Memory B cell (primary cell): ENCODE data around the gene CAMTA2.
"Not testable (repeated sequence)": the region's sequence is repeated elsewhere in the genome, so short reads cannot be mapped to it uniquely, and the experiment has no call there.

ENCODE experiments used
- ATAC-seq: fragments of 150-1000 bp; cut with Tn5 transposase; 2 replicates; pipeline ENCODE4 v1.10.0; 2021; ENCODE audit warnings: low read depth, mild to moderate bottlenecking, moderate library complexity
- DNase-seq, 2 donors: peaks; one replicate each; pipeline ENCODE4 v3.0.0; 2022; ENCODE audit warnings: low spot score in 2 of 2
- H3K27ac Mint-ChIP-seq: one replicate; pipeline ENCODE4 v1.8.0; 2022; ENCODE audit warnings: mild to moderate bottlenecking, moderate library complexity, mixed read lengths
- H3K27me3 Mint-ChIP-seq: one replicate; pipeline ENCODE4 v1.8.0; 2022; ENCODE audit warnings: mixed read lengths
- H3K36me3 Mint-ChIP-seq: one replicate; pipeline ENCODE4 v1.8.0; 2022; ENCODE audit warnings: mild to moderate bottlenecking, mixed read lengths
- H3K4me1 Mint-ChIP-seq: one replicate; pipeline ENCODE4 v1.8.0; 2022; ENCODE audit warnings: mixed read lengths
- H3K4me3 Mint-ChIP-seq: one replicate; pipeline ENCODE4 v1.8.0; 2022; ENCODE audit warnings: mild to moderate bottlenecking, moderate library complexity, mixed read lengths
- H3K9me3 Mint-ChIP-seq: one replicate; pipeline ENCODE4 v1.8.0; 2022; ENCODE audit warnings: mixed read lengths

The CAMTA2 gene, protein sequence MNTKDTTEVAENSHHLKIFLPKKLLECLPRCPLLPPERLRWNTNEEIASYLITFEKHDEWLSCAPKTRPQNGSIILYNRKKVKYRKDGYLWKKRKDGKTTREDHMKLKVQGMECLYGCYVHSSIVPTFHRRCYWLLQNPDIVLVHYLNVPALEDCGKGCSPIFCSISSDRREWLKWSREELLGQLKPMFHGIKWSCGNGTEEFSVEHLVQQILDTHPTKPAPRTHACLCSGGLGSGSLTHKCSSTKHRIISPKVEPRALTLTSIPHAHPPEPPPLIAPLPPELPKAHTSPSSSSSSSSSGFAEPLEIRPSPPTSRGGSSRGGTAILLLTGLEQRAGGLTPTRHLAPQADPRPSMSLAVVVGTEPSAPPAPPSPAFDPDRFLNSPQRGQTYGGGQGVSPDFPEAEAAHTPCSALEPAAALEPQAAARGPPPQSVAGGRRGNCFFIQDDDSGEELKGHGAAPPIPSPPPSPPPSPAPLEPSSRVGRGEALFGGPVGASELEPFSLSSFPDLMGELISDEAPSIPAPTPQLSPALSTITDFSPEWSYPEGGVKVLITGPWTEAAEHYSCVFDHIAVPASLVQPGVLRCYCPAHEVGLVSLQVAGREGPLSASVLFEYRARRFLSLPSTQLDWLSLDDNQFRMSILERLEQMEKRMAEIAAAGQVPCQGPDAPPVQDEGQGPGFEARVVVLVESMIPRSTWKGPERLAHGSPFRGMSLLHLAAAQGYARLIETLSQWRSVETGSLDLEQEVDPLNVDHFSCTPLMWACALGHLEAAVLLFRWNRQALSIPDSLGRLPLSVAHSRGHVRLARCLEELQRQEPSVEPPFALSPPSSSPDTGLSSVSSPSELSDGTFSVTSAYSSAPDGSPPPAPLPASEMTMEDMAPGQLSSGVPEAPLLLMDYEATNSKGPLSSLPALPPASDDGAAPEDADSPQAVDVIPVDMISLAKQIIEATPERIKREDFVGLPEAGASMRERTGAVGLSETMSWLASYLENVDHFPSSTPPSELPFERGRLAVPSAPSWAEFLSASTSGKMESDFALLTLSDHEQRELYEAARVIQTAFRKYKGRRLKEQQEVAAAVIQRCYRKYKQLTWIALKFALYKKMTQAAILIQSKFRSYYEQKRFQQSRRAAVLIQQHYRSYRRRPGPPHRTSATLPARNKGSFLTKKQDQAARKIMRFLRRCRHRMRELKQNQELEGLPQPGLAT

GRCh38 chr17:4986951-4987766, at the start of gene CAMTA2:
TSS of gene CAMTA2 (minus strand) at chr17:4987675. CDS start at chr17:4986222, 1,453 bp downstream.
- peaks cover 7% of the 10 kb centered on the region for H3K36me3 Mint-ChIP-seq
- peak within 1 kb of the TSS; percentile 70 for H3K27ac Mint-ChIP-seq
- ATAC-seq (peak; percentile 81), DNase-seq (peak; percentile 70 to 79)
- H3K4me3 Mint-ChIP-seq, result peak within 1 kb of the TSS; percentile 89
- H3K4me1 Mint-ChIP-seq, result peaks cover 38% of the 10 kb centered on the region
- H3K27me3 Mint-ChIP-seq, result no peaks in the 10 kb centered on the region
- no peaks in the 10 kb centered on the region for H3K9me3 Mint-ChIP-seq

- no peak within 1 kb of the TSS for H3K27ac Mint-ChIP-seq
- ATAC-seq (no peak), DNase-seq (no peak)
Measured at GRCh38 chr17:5035315-5035714, 47.8 kb upstream of the CAMTA2 start, which contains the start of gene SLC52A1. TSS of gene SLC52A1 (minus strand) at chr17:5035426. CDS start at chr17:5034606, 820 bp downstream.

GRCh38 chr17:5034651-5035050, 47.2 kb upstream of the CAMTA2 start:
- no peak for ATAC-seq
- H3K4me3 Mint-ChIP-seq, result no peak overlapping the region

More at GRCh38 chr17:5035315-5035714, 47.8 kb upstream of the CAMTA2 start, which contains the start of gene SLC52A1:
- H3K27me3 Mint-ChIP-seq, result no peaks in the 10 kb centered on the region
- peaks cover 4% of the 10 kb centered on the region for H3K4me1 Mint-ChIP-seq
- no peak within 1 kb of the TSS for H3K4me3 Mint-ChIP-seq
- H3K36me3 Mint-ChIP-seq, result no peaks in the 10 kb centered on the region
- no peaks in the 10 kb centered on the region for H3K9me3 Mint-ChIP-seq

GRCh38 chr17:5034063-5034462, 46.6 kb upstream of the CAMTA2 start:
- Mint-ChIP-seq H3K27me3 (no peaks in the 10 kb centered on the region), H3K27ac (no peak overlapping the region), H3K4me1 (peaks cover 4% of the 10 kb centered on the region), H3K4me3 (no peak overlapping the region), H3K36me3 (no peaks in the 10 kb centered on the region), H3K9me3 (no peaks in the 10 kb centered on the region)
- ATAC-seq (no peak), DNase-seq (no peak)

More at GRCh38 chr17:5034651-5035050, 47.2 kb upstream of the CAMTA2 start:
- peaks cover 4% of the 10 kb centered on the region for H3K4me1 Mint-ChIP-seq
- H3K36me3 Mint-ChIP-seq, result no peaks in the 10 kb centered on the region
- no peaks in the 10 kb centered on the region for H3K9me3 Mint-ChIP-seq
- no peak for DNase-seq
- no peak overlapping the region for H3K27ac Mint-ChIP-seq
- no peaks in the 10 kb centered on the region for H3K27me3 Mint-ChIP-seq

GRCh38 chr17:5033352-5034015, 46.0 kb upstream of the CAMTA2 start:
- ATAC-seq (no peak), DNase-seq (no peak)
- no peaks in the 10 kb centered on the region for H3K36me3 Mint-ChIP-seq
- no peaks in the 10 kb centered on the region for H3K27me3 Mint-ChIP-seq
- H3K9me3 Mint-ChIP-seq, result no peaks in the 10 kb centered on the region
- H3K4me1 Mint-ChIP-seq, result peaks cover 4% of the 10 kb centered on the region
- H3K4me3 Mint-ChIP-seq, result no peak overlapping the region
- H3K27ac Mint-ChIP-seq, result no peak overlapping the region

DNA sequence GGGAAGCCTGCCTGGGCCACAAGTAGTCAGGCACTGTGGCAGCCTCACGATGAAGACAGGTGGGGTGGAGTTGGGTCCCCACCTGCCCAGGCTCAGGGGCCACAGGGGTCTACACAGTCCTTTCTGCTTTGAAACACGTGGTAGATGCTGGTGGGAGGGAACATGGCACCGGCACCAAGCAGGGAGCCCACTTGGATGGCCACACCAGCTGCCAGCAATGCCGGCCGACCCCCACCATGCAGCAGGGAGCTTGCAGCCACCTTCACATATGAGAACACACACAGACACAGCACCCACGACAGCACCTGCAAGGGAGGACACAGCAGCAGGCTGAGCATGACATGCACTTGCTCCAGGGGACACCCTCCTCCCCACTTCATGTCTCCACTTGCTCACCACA, 45.4 kb upstream of the CAMTA2 start:
- no peak for DNase-seq

DNA sequence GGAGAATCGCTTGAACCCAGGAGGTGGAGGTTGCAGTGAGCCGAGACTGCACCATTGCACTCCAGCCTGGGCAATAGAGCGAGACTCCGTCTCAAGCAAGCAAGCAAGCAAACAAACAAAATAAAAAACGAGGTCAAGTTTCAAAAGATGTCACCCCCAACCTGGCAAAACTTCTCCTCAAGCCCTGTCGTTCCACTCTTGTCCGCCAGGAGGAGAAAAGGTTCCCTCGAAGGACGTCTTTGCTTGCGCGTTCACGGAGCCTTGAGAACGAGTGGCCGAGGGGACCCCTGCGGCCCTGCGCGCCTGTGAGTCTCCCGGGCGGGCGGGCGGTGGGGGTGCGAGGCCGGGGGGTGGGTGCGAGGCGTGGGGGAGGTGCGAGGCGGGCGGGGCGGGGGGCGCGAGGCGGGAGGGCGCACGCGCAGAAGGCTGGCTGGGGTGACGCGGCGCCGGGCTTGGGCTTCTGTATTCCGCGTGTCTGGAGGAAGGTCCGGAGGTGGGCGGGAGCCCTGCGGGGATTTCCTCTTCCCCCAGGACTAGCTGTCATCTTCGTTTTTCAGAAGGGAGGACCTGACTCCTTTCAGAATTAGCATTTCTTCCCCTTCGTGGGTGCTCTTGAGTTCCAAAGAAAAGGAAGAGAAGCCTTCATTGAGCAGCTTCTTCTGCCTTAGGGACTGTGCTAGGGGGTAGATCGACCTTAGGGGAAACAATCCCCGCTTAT, 44.0 kb upstream of the CAMTA2 start:
- ATAC-seq (peak; percentile 86), DNase-seq (peak; percentile 79 to 86)
- no peaks in the 10 kb centered on the region for H3K27me3 Mint-ChIP-seq
- no peaks in the 10 kb centered on the region for H3K9me3 Mint-ChIP-seq
- H3K4me1 Mint-ChIP-seq, result peaks cover 4% of the 10 kb centered on the region
- no peaks in the 10 kb centered on the region for H3K36me3 Mint-ChIP-seq
- H3K27ac Mint-ChIP-seq, result peak overlapping the region; percentile 87
- H3K4me3 Mint-ChIP-seq, result peak overlapping the region; percentile 83

More for the DNA sequence above, 45.4 kb upstream of the CAMTA2 start:
- Mint-ChIP-seq H3K36me3 (no peaks in the 10 kb centered on the region), H3K4me3 (no peak overlapping the region), H3K9me3 (no peaks in the 10 kb centered on the region), H3K27me3 (no peaks in the 10 kb centered on the region), H3K27ac (no peak overlapping the region), H3K4me1 (peaks cover 4% of the 10 kb centered on the region)
- ATAC-seq, result no peak

GRCh38 chr17:5030168-5030567, 42.7 kb upstream of the CAMTA2 start:
- H3K4me3 Mint-ChIP-seq, ATAC-seq, DNase-seq, H3K4me1 Mint-ChIP-seq, H3K9me3 Mint-ChIP-seq, H3K27me3 Mint-ChIP-seq, H3K36me3 Mint-ChIP-seq: not testable (repeated sequence)
- H3K27ac Mint-ChIP-seq, result peak overlapping the region; percentile 87

- H3K27ac Mint-ChIP-seq, result no peak overlapping the region
- no peak for ATAC-seq
- peaks cover 2% of the 10 kb centered on the region for H3K4me1 Mint-ChIP-seq
- H3K9me3 Mint-ChIP-seq, result no peaks in the 10 kb centered on the region
- no peak for DNase-seq
- H3K4me3 Mint-ChIP-seq, result no peak overlapping the region
- H3K36me3 Mint-ChIP-seq, result peaks cover 4% of the 10 kb centered on the region
- H3K27me3 Mint-ChIP-seq, result no peaks in the 10 kb centered on the region
Measured at GRCh38 chr17:5027916-5028315, 40.4 kb upstream of the CAMTA2 start.

- no peak overlapping the region for H3K27ac Mint-ChIP-seq
- DNase-seq, result no peak
- no peak overlapping the region for H3K4me3 Mint-ChIP-seq
- H3K4me1 Mint-ChIP-seq, result peaks cover 2% of the 10 kb centered on the region
- no peaks in the 10 kb centered on the region for H3K27me3 Mint-ChIP-seq
- ATAC-seq, result no peak
- peaks cover 4% of the 10 kb centered on the region for H3K36me3 Mint-ChIP-seq
- no peaks in the 10 kb centered on the region for H3K9me3 Mint-ChIP-seq
Measured at GRCh38 chr17:5027299-5027698, 39.8 kb upstream of the CAMTA2 start.

GRCh38 chr17:5024604-5025003, 37.1 kb upstream of the CAMTA2 start:
- H3K4me3 Mint-ChIP-seq, result no peak overlapping the region
- no peaks in the 10 kb centered on the region for H3K9me3 Mint-ChIP-seq
- no peaks in the 10 kb centered on the region for H3K27me3 Mint-ChIP-seq
- no peaks in the 10 kb centered on the region for H3K4me1 Mint-ChIP-seq
- H3K36me3 Mint-ChIP-seq, result peaks cover 23% of the 10 kb centered on the region
- ATAC-seq, result no peak
- no peak overlapping the region for H3K27ac Mint-ChIP-seq
- no peak for DNase-seq

DNA sequence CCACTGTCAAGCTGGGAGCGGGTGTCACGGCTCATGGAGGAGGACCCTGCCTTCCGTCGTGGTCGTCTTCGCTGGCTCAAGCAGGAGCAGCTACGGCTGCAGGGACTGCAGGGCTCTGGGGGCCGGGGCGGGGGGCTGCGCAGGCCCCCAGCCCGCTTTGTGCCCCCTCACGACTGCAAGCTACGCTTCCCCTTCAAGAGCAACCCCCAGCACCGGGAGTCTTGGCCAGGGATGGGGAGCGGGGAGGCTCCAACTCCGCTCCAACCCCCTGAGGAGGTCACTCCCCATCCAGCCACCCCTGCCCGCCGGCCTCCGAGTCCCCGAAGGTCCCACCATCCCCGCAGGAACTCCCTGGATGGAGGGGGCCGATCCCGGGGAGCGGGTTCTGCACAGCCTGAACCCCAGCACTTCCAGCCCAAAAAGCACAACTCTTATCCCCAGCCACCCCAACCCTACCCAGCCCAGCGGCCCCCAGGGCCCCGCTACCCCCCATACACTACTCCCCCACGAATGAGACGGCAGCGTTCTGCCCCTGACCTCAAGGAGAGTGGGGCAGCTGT, 36.2 kb upstream of the CAMTA2 start:
- Mint-ChIP-seq H3K27me3 (no peaks in the 10 kb centered on the region), H3K4me3 (no peak overlapping the region), H3K9me3 (no peaks in the 10 kb centered on the region), H3K36me3 (peaks cover 25% of the 10 kb centered on the region), H3K27ac (peak overlapping the region; percentile 7), H3K4me1 (peaks cover 2% of the 10 kb centered on the region)
- ATAC-seq, result no peak
- DNase-seq, result no peak
